Gastrocnemius medialis (tissue), 4 donors: ENCODE measurements around the gene MYH9. TPM values are rescaled to one million over a fixed set of nuclear protein-coding genes. Genes with fewer than 3 reads are reported as not detected.

Experiments
- ATAC-seq, 2 donors: fragments of 150-250 bp; one replicate each; pipeline ENCODE4 v1.9.1; 2016
- DNase-seq, 2 donors: peaks; one replicate each; pipeline ENCODE4 v3.0.0-alpha.2; 2019
- H3K27ac ChIP-seq, 4 donors: fragments of 200-600 bp; sonication (generic); 1 replicate in 1 of 4; 2 replicates in 3 of 4; pipeline ENCODE4 v1.5.1; 2016 to 2018; ENCODE audit warnings: mild to moderate bottlenecking in 2 of 4, moderate library complexity in 1 of 4
- H3K27me3 ChIP-seq, 3 donors: fragments of 200-600 bp; sonication (generic) in 2 of 3; 1 replicate in 1 of 3; 2 replicates in 2 of 3; pipeline versions ENCODE4 v1.5.1 to v1.6.0; 2016 to 2019; ENCODE audit warnings: mild to moderate bottlenecking in 1 of 3, moderate library complexity in 1 of 3
- H3K36me3 ChIP-seq, 2 donors: fragments of 200-600 bp; sonication (generic) in 1 of 2; one replicate each; pipeline ENCODE4 v1.5.1; 2017 to 2018
- H3K4me1 ChIP-seq, 2 donors: fragments of 200-600 bp; sonication (generic) in 1 of 2; one replicate each; pipeline ENCODE4 v1.5.1; 2016 to 2017; ENCODE audit warnings: mild to moderate bottlenecking in 2 of 2
- H3K4me3 ChIP-seq, 4 donors: fragments of 200-600 bp; sonication (generic) in 3 of 4; 1 replicate in 1 of 4; 2 replicates in 3 of 4; pipeline ENCODE4 v1.5.1; 2016 to 2019; ENCODE audit warnings: mild to moderate bottlenecking in 2 of 4
- H3K9me3 ChIP-seq, 3 donors: fragments of 200-600 bp; sonication (generic) in 2 of 3; 1 replicate in 1 of 3; 2 replicates in 2 of 3; pipeline ENCODE4 v1.5.1; 2016 to 2019
- CTCF ChIP-seq, 5 experiments: fragments of 450-650 bp in 3 of 5; fragments of 200-600 bp in 2 of 5; sonication (generic) in 2 of 5; IDR thresholded peaks in 4 of 5; conservative IDR thresholded peaks in 1 of 5; 1 replicate in 4 of 5; 2 replicates in 1 of 5; pipeline ENCODE4 v1.5.1; 2016 to 2019; ENCODE audit warnings: antibody characterized with exemption in 5 of 5, mild to moderate bottlenecking in 3 of 5, moderate library complexity in 3 of 5
- POLR2A ChIP-seq, 2 donors: fragments of 450-650 bp; IDR thresholded peaks; one replicate each; pipeline ENCODE4 v1.6.1; 2017; ENCODE audit warnings: antibody characterized with exemption in 2 of 2, mild to moderate bottlenecking in 2 of 2, moderate library complexity in 2 of 2
- in situ Hi-C, 4 donors: fragments of 200-750 bp; cut with MboI; loops; one replicate each; pipeline versions ENCODE4 v1.15.0 to v1.8.0; 2017; ENCODE audit warnings: low sequenced_read_pairs in 4 of 4
- intact Hi-C: fragments of 100-400 bp; cut with DNase I; formaldehyde crosslinking; loops from one replicate; pipeline ENCODE4 v1.15.1; 2023; ENCODE audit warnings: low total_unique reads
- total RNA-seq, 4 donors: library from RNA; depleted of rRNA; stranded (reverse); fragments of >200 nt; gene quantifications; one replicate each; pipeline versions ENCODE4 v1.1.0 to v1.2.3, GENCODE V29; 2016

MYH9 gene
- total RNA-seq, 4 donors from 2014 or later = 38.9 to 115 (median 104) TPM

- Histone ChIP-seq H3K9me3 (no peaks in the 10 kb centered on the region), H3K27ac (peak overlapping the region in 3 of 4 donors; percentile 1 to 14 (median 4)), H3K36me3 (peaks cover 0 to 88% of the 10 kb centered on the region in 2 donors), H3K27me3 (no peaks in the 10 kb centered on the region), H3K4me1 (peaks cover 10 to 11% of the 10 kb centered on the region in 2 donors), H3K4me3 (no peak overlapping the region)
- in situ Hi-C loops (no loop called here), intact Hi-C loops (loop anchor here (10.0 kb wide), 1 partner anchor 350 kb away; no protein-coding TSS in a partner anchor)
- no peak for ATAC-seq
- TF ChIP-seq CTCF (IDR thresholded peaks at IDR 0.05 in 4 of 5, conservative IDR thresholded peaks at IDR 0.05 in 1 of 5) (no peak), POLR2A (IDR thresholded peaks at IDR 0.05) (no peak)
- DNase-seq = peak in 1 of 2 donors; percentile 41
Observed at GRCh38 chr22:36285017-36285416, 102.8 kb downstream of the MYH9 start.

GRCh38 chr22:36284171-36284571 lies 103.6 kb downstream of the MYH9 start:
- H3K36me3 ChIP-seq = peaks cover 0 to 80% of the 10 kb centered on the region in 2 donors
- ATAC-seq (no peak), DNase-seq (no peak)
- in situ Hi-C loops (no loop called here), intact Hi-C loops (loop anchor here (10.0 kb wide), 1 partner anchor 349 kb away; no protein-coding TSS in a partner anchor)
- TF ChIP-seq CTCF (IDR thresholded peaks at IDR 0.05 in 4 of 5, conservative IDR thresholded peaks at IDR 0.05 in 1 of 5) (no peak), POLR2A (IDR thresholded peaks at IDR 0.05) (no peak)
- no peak overlapping the region for H3K27ac ChIP-seq
- H3K4me3 ChIP-seq = no peak overlapping the region
- no peaks in the 10 kb centered on the region for H3K27me3 ChIP-seq
- no peaks in the 10 kb centered on the region for H3K9me3 ChIP-seq
- H3K4me1 ChIP-seq = peaks cover 10 to 11% of the 10 kb centered on the region in 2 donors

GRCh38 chr22:36282328-36282831 lies 105.4 kb downstream of the MYH9 start:
- Histone ChIP-seq H3K4me1 (peaks cover 10 to 16% of the 10 kb centered on the region in 2 donors), H3K9me3 (no peaks in the 10 kb centered on the region), H3K27ac (no peak overlapping the region), H3K27me3 (no peaks in the 10 kb centered on the region), H3K4me3 (no peak overlapping the region), H3K36me3 (peaks cover 0 to 62% of the 10 kb centered on the region in 2 donors)
- no peak for ATAC-seq
- in situ Hi-C loops = no loop called here
- no peak for DNase-seq
- no peak for TF ChIP-seq CTCF (IDR thresholded peaks at IDR 0.05 in 4 of 5, conservative IDR thresholded peaks at IDR 0.05 in 1 of 5)
- no peak for TF ChIP-seq POLR2A (IDR thresholded peaks at IDR 0.05)
- intact Hi-C loops = loop anchor here (10.0 kb wide), 1 partner anchor 348 kb away; no protein-coding TSS in a partner anchor

- H3K9me3 ChIP-seq = no peaks in the 10 kb centered on the region
- H3K4me1 ChIP-seq = peaks cover 10 to 16% of the 10 kb centered on the region in 2 donors
- DNase-seq (no peak), ATAC-seq (no peak)
- H3K36me3 ChIP-seq = peaks cover 0 to 57% of the 10 kb centered on the region in 2 donors
- no peak overlapping the region for H3K27ac ChIP-seq
- intact Hi-C loops = loop anchor here (10.0 kb wide), 1 partner anchor 347 kb away; no protein-coding TSS in a partner anchor
- no peak for TF ChIP-seq CTCF (IDR thresholded peaks at IDR 0.05 in 4 of 5, conservative IDR thresholded peaks at IDR 0.05 in 1 of 5)
- TF ChIP-seq POLR2A (IDR thresholded peaks at IDR 0.05) = no peak
- in situ Hi-C loops = no loop called here
- H3K4me3 ChIP-seq = no peak overlapping the region
- H3K27me3 ChIP-seq = no peaks in the 10 kb centered on the region
Observed at GRCh38 chr22:36281781-36282327, 105.9 kb downstream of the MYH9 start.
